Measurements from ENCODE around the gene PHOX2B.

The PHOX2B gene

GRCh38 chr4:41709844-41710481, 38.6 kb downstream of the PHOX2B start:
- peak; percentile 59 for DNase-seq

- no peak for DNase-seq
These were observed 44.7 kb downstream of the PHOX2B start for GRCh38 chr4:41703785-41704184.

- no peak for DNase-seq
These were observed 45.8 kb downstream of the PHOX2B start for GRCh38 chr4:41702770-41703169.

GRCh38 chr4:41701983-41702382, 46.5 kb downstream of the PHOX2B start:
- DNase-seq = no peak

GRCh38 chr4:41696763-41697162, 51.8 kb downstream of the PHOX2B start:
- DNase-seq = no peak

GRCh38 chr4:41696131-41696530, 52.4 kb downstream of the PHOX2B start:
- DNase-seq = no peak

Measured in fibroblast of skin of right quadriceps (primary cell).